Urothelium cell line (cell line): ENCODE measurements around the gene PLXNA3.
"Not testable (repeated sequence)": the region's sequence is repeated elsewhere in the genome, so short reads cannot be mapped to it uniquely, and the experiment has no call there.

Experiments
- DNase-seq: peaks from one replicate; pipeline ENCODE4 v3.0.0; 2011; ENCODE audit warnings: low spot score, mixed read lengths
- FAIRE-seq: peaks from 2 replicates; lab custom pipeline; 2011; peaks lifted over from hg19 to GRCh38; lab: Jason Lieb, UNC

Gene PLXNA3

DNA sequence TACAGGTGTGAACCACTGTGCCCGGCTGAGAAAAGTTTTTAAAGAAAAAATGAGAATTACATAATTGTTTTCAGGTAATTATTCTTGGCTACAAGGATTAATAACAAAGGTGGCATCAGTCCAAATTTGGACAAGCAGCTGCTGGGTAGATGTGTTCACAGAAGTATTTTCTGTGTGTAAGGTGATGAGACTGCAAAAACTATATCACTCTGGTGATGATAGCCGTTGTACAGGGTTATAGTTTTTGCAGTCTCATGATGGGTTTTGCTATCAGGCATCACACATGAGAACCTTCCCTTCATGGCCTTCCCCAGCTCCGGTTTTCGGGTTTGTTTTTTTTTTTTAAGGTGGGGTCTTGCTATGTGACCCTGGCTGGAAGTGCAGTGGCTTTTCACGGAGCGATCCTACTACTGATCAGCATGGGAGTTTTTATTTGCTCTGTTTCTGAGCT is 37.4 kb downstream of the PLXNA3 start:
- no peak for DNase-seq
- FAIRE-seq, result no peak

- FAIRE-seq, DNase-seq: not testable (repeated sequence)
Observed at GRCh38 chrX:154496591-154497137, 38.6 kb downstream of the PLXNA3 start.

DNA sequence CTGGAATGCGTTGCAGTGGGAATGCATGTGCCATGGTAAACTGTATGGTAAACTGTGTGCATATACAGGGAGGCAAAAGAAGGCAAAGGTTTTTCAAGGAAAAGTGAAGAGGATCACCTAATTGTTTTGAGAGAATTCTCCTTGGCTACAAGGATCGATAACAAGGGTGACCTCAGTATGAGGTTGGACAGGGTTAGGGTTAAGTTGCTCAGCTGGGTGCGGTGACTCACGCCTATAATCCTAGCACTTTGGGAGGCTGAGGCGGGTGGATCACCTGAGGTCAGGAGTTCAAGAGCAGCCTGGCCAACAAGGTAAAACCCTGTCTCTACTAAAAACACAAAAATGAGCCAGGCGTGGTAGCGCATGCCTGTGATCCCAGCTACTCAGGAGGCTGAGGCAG is 43.3 kb downstream of the PLXNA3 start:
- FAIRE-seq, DNase-seq: not testable (repeated sequence)

- FAIRE-seq, result no peak
Observed at GRCh38 chrX:154502098-154502497, 44.0 kb downstream of the PLXNA3 start.

DNA sequence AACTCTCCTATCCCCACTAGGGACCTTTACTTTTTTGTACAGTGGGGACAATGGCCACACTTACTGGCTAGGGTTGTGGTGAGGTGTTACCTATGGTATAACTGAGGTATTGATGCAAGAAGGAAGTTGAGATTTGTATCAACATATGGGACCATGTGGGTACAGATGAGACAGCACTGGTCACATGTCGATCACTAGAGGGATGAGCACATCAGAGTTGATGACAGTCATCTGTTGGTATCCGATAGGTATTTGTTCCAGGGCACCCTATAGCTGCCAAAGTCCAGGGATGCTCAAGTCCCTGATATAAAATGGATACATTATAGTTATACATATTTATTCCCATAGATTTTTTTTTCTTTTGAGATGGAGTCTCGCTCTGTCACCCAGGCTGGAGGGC is 44.9 kb downstream of the PLXNA3 start:
- FAIRE-seq, result peak; percentile 17

More at GRCh38 chrX:154502098-154502497, 44.0 kb downstream of the PLXNA3 start:
- DNase-seq, result no peak

DNA sequence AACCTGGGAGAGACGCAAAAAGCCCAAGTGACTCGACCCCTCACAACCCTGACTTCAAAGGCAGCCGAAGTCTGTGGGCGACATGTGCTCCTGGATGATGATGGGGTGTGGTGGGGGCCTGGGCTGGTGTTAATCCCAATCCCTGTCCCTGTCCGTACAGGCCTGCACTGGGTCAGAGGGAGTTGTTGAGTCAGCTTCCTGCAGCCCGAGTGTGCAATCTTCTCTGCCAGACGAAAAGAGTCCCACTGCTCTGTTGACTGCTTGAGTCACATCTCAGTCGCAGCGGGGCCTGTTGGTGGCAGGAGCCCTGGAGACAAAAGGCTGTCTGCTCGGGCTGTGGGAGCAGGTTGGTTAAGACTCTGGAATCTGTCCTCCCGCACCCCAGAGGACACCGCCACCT is 47.7 kb downstream of the PLXNA3 start:
- DNase-seq, result no peak
- FAIRE-seq, result no peak

More for the DNA sequence above, 44.9 kb downstream of the PLXNA3 start:
- no peak for DNase-seq

DNA sequence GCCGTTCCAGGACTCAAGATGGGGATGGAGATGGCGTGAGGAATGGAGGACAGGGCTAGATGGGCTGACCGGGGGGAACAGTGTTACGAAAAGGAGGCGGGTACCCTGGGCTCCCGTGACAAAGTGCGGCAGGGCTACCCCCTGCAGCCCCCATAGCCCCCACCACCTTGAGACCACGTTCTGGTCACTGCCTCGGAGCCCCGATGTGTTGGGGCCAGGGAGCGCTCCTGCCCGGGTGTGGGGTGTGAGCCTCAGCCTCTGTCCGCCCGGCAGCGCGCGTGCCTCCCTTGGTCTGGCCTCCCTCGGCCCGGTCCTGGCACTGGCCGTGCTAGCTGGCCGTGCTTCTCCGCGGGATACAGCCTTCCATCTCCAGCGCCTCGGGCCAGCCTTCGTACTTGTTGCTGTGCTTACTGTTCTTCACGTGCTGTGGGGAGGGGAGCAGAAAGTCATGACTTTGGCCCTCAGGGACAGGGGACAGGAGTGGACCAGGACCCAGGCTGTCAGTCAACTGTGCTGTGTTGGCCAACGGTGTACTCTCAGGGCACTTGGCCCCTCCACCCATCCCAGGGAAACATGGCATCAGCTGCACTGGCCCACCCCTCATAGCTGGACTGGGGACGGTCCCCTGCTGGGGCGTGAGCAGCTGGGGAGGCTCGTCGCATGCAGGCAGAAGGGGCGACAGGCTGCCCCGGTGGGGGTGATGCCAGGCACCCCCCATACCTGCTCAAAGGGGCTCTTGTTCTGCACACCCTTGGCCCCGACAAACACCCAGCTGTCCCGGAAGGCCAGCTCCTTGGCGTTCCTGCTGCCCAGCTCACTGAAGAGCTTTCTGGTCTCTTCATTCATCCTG is 48.6 kb downstream of the PLXNA3 start:
- FAIRE-seq (no peak), DNase-seq (no peak)

DNA sequence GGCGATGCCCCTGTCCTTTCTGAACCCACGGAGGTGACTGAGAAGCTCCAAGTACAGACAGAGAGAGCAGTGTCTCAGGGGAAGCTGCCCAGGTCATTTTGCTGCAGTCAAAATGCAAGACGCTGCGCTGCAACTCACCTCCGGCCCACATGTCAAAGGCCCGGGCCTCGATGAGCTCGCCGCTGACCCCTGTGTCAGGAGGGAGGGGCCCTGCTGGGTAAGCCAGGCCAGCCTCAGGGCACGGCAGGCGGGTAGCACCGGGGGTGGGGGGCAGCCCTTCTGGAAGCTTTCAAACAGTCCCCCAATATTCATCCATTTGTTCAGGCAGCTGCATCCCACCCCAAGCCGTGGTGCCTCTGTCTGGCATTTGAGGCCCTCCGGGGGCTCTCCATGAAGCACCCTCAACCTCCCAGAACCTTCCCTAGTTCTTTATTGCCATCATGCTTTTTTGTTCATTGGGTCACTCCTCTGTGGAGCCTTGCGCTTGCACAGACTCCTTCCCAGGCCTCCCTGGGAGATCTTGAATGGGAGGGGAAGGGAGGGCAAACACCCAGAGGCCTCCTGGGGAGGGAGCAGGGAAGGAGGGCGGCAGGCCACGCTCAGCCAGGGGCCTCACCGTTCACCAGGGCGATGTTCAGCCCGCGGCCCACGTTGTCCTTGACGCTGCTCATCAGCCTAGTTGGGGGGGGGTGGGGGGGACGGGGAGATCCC is 49.7 kb downstream of the PLXNA3 start:
- no peak for DNase-seq
- FAIRE-seq, result no peak

- DNase-seq (no peak), FAIRE-seq (no peak)
Observed at GRCh38 chrX:154508384-154508745, 50.3 kb downstream of the PLXNA3 start.

GRCh38 chrX:154509455-154509854 is 51.4 kb downstream of the PLXNA3 start:
- DNase-seq (no peak), FAIRE-seq (no peak)

DNA sequence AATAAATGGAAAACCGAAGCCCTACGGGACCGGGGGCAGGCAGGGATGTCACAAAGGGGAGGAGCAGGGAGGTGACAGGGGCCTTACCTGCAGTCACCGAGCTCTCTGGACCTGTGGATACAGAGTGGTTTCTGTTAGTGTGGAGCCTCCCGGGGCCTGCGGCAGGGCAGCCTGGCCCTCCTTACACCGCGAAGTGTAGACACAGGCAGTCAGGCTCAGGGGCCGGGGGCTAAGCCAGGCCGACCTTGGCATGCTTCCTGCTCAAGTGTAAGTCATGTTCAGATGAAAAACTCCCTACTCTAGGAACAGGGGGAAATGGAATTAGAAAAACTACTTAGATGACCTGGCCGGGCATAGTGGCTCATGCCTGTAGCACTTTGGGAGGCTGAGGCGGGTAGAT is 53.7 kb downstream of the PLXNA3 start:
- FAIRE-seq, result no peak
- no peak for DNase-seq

DNA sequence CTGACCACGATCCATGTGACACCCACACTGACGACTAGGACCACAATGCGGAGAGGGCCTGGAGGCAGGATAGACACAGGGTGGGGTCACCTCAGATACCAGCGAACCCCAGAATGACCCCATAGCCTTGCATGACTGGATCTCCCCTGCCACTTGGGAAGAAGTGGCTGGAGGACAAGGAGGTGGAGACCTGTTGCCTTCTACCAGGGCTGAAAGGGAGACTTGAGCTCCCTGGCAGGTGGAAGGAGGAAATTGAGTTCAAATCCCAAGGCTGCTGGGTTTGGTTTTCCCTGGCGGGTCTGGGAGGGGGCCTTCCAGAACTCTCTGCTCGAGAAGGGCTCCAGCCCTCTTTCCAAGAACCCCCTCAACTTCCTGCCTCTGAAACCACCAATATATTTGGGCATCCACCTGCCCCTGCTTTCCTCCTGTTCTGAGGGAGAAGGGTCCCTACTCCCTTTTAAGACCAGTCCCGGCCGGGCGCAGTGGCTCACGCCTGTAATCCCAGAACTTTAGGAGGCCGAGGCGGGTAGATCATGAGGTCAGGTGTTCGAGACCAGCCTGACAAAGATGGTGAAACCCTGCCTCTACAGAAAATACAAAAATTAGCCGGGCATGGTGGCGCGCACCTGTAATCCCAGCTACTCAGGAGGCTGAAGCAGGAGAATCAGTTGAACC is 54.9 kb downstream of the PLXNA3 start:
- no peak for FAIRE-seq
- DNase-seq, result no peak

GRCh38 chrX:154513716-154514115 is 55.6 kb downstream of the PLXNA3 start:
- DNase-seq, result no peak
- no peak for FAIRE-seq

DNA sequence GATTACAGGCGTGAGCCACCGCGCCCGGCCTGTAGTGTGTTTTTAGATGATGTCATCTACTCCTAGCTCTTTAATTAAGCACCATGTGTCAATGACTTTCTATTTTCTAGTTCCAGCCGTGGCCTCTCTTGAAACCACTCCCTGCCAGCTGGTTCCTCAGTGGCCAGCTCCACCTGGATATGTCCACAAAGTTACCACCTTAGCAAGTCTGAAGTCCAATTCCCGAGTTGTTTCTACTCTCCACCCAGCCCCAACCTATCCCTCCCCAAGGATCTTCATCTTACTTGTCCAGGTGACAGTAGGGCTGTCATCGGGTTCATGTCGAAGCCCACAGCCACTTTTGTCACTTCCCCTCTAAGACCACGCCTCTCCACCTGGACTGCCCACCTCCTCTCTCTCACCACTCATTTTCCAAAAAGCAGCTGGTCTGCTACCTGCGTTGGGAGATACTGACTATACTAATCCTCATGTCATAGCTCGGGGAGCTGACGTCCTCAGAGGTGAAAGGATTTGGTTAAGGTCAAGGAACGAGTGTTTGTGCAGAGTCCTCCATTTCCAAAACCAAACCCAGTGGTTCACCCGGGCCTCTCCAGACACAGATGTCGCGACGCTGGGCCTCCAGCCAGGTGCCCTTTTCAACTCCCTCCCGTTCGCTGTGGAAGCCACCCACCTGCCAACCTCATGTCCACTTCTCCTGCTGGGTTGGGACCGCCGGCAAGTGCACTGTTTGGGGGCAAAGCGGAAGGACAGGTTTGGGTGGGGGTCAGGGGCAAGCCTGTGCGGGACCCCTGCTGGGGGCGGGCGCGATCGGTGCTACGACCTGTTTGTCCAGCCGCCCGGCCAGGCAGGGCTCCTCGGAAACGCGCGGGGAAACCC is 57.2 kb downstream of the PLXNA3 start:
- DNase-seq (no peak), FAIRE-seq (no peak)

GRCh38 chrX:154515966-154516655 is 58.0 kb downstream of the PLXNA3 start, which contains the start of gene FAM3A:
Gene FAM3A (minus strand): TSS chrX:154516232. CDS start chrX:154515772, 460 bp downstream.
- peak; percentile 92 for DNase-seq
- FAIRE-seq, result peak; percentile 48

DNA sequence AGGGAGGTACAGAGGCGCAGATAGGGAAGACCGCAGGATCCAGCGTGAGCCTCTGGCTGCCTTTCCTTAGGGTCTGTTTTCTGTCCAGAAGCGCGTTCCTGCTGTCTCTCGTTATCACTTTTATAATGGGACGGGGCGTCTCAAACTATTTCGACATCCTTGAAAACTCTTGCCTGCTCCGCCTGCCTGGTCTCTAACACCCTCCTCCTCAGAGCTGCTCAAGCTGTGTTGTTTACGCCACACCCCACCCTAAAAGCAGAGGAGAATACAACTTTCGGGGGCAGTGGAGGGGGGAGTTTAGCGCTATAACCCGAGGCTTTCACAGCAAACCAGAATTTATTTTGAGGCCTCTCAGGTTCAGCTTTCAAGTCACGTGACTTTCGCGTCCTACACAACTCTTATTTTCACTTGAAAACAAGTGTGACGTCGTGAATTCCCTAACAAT is 58.6 kb downstream of the PLXNA3 start:
- no peak for DNase-seq
- FAIRE-seq, result no peak

GRCh38 chrX:154517101-154517781 is 59.2 kb downstream of the PLXNA3 start:
- DNase-seq, result no peak

GRCh38 chrX:154519389-154519788 is 61.3 kb downstream of the PLXNA3 start:
- no peak for DNase-seq
- FAIRE-seq, result no peak

More at GRCh38 chrX:154517101-154517781, 59.2 kb downstream of the PLXNA3 start:
- FAIRE-seq, result no peak
